Osteocyte (in vitro differentiated cells): ENCODE measurements around the gene NPNT. TPM values are rescaled to one million over a fixed set of nuclear protein-coding genes. Genes with fewer than 3 reads are reported as not detected.

Experiments
- DNase-seq: peaks from one replicate; pipeline ENCODE4 v3.0.0; 2021; ENCODE audit warnings: mixed read lengths; ENCODE audit not compliant: unreplicated experiment; ENCODE audit errors: extremely low spot score
- H3K27ac Mint-ChIP-seq: one replicate; pipeline ENCODE4 v1.8.0; 2021; ENCODE audit warnings: mild to moderate bottlenecking, mixed read lengths; ENCODE audit not compliant: unreplicated experiment
- H3K27me3 Mint-ChIP-seq: one replicate; pipeline ENCODE4 v1.8.0; 2021; ENCODE audit warnings: mixed read lengths; ENCODE audit not compliant: unreplicated experiment
- H3K36me3 Mint-ChIP-seq: one replicate; pipeline ENCODE4 v1.8.0; 2021; ENCODE audit warnings: mixed read lengths; ENCODE audit not compliant: unreplicated experiment
- H3K4me1 Mint-ChIP-seq: one replicate; pipeline ENCODE4 v1.8.0; 2021; ENCODE audit warnings: mixed read lengths; ENCODE audit not compliant: unreplicated experiment
- H3K4me3 Mint-ChIP-seq: one replicate; pipeline ENCODE4 v1.8.0; 2021; ENCODE audit warnings: mild to moderate bottlenecking, moderate library complexity, mixed read lengths; ENCODE audit not compliant: unreplicated experiment
- H3K9me3 Mint-ChIP-seq: one replicate; pipeline ENCODE4 v1.8.0; 2021; ENCODE audit warnings: mixed read lengths; ENCODE audit not compliant: unreplicated experiment
- CTCF ChIP-seq: fragments of 200-600 bp; sonication (generic); IDR thresholded peaks from 2 replicates; pipeline ENCODE4 v1.5.0; 2021; ENCODE audit warnings: antibody characterized with exemption, mild to moderate bottlenecking, moderate library complexity
- total RNA-seq: library from RNA; stranded (reverse); gene quantifications from 2 replicates; pipeline ENCODE4 v1.2.1, GENCODE V29; 2021

NPNT gene
- total RNA-seq, 1 donor from 2014 or later = not detected

- peaks cover 45% of the 10 kb centered on the region for H3K27me3 Mint-ChIP-seq
- no peaks in the 10 kb centered on the region for H3K9me3 Mint-ChIP-seq
- H3K27ac Mint-ChIP-seq = no peak overlapping the region
- H3K36me3 Mint-ChIP-seq = no peaks in the 10 kb centered on the region
- no peak overlapping the region for H3K4me3 Mint-ChIP-seq
- no peak for TF ChIP-seq CTCF
- H3K4me1 Mint-ChIP-seq = no peaks in the 10 kb centered on the region
- DNase-seq = no peak
Measured at GRCh38 chr4:105912633-105913032, 17.4 kb downstream of the NPNT start.

DNA sequence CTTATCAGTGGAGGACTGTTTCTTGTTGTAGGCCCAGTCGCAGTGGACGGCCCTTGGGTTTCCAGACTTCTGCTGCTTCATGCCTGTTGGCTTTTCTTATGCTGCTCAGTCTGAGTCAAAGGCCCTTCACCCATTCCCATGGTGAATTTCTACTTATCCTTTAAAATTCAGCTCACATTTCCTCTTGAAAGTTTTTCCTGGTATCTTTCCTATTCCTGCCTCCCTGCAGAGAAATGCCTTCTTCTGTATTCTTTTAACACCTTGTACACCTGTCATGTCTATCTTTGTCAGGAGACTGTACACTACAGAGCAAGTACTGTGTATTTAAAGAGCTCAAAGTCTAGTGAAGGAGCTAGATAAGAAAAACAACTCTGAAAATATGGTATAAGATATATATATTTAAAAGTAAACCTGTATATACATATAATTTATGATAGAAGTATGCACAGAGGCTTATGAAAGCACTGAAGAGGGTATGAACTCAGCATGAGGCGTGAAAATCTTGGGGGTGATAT, 22.0 kb downstream of the NPNT start:
- TF ChIP-seq CTCF = no peak
- no peak overlapping the region for H3K27ac Mint-ChIP-seq
- H3K36me3 Mint-ChIP-seq = no peaks in the 10 kb centered on the region
- H3K4me3 Mint-ChIP-seq = no peak overlapping the region
- no peak for DNase-seq
- no peaks in the 10 kb centered on the region for H3K4me1 Mint-ChIP-seq
- no peaks in the 10 kb centered on the region for H3K9me3 Mint-ChIP-seq
- H3K27me3 Mint-ChIP-seq = peaks cover 45% of the 10 kb centered on the region

- TF ChIP-seq CTCF = no peak
- Mint-ChIP-seq H3K9me3 (no peaks in the 10 kb centered on the region), H3K4me1 (no peaks in the 10 kb centered on the region), H3K27ac (no peak overlapping the region), H3K36me3 (no peaks in the 10 kb centered on the region), H3K27me3 (peaks cover 49% of the 10 kb centered on the region), H3K4me3 (no peak overlapping the region)
- DNase-seq = no peak
Measured at GRCh38 chr4:105921301-105921700, 26.0 kb downstream of the NPNT start.

DNA sequence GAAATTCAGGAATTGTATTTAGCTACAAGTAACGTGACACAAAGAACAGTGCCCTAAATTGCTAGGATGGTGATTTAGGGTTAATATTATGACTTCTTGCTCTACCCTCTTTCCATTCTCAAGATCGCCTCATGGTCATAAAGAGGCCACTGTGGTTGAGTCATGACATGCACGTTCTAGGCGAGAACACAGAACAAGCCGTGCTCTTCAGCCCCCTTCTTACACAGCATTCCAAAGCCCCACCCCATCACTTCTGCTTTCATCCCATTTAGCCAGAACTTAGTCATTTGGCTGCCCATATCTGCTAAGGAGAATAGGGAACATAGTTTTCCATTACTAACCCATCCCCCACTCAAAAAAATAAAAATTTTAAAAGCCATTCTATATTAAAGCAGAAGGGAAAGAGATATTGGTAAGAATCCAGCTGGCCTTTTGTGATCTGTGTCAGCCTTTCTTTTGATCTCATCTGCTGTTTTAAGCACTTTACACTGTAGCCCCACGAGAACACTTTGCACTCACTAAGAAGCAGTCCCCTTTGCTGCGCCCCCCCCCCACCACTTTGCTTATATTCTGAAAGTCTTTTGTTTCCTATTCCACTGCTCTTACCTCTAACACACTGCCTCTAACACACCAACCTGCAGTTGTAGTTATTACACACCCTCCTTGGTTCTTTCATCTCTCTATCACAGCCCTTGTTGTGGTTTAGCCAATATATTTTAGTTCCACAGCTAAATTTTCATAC, 28.4 kb downstream of the NPNT start:
- H3K27ac Mint-ChIP-seq = no peak overlapping the region
- H3K4me1 Mint-ChIP-seq = no peaks in the 10 kb centered on the region
- no peak for TF ChIP-seq CTCF
- no peaks in the 10 kb centered on the region for H3K36me3 Mint-ChIP-seq
- H3K4me3 Mint-ChIP-seq = no peak overlapping the region
- DNase-seq = no peak
- peaks cover 49% of the 10 kb centered on the region for H3K27me3 Mint-ChIP-seq
- H3K9me3 Mint-ChIP-seq = no peaks in the 10 kb centered on the region

- no peak for TF ChIP-seq CTCF
- no peak for DNase-seq
- H3K9me3 Mint-ChIP-seq = no peaks in the 10 kb centered on the region
- no peak overlapping the region for H3K4me3 Mint-ChIP-seq
- H3K36me3 Mint-ChIP-seq = no peaks in the 10 kb centered on the region
- H3K4me1 Mint-ChIP-seq = no peaks in the 10 kb centered on the region
- H3K27ac Mint-ChIP-seq = no peak overlapping the region
- H3K27me3 Mint-ChIP-seq = peaks cover 51% of the 10 kb centered on the region
Measured at GRCh38 chr4:105924341-105924740, 29.1 kb downstream of the NPNT start.
